NB4 (cell line): ENCODE results near the gene CYTH3.

Source experiments
- DNase-seq: peaks from one replicate; pipeline ENCODE4 v3.0.0; 2010; ENCODE audit warnings: low read depth
- H3K4me3 ChIP-seq: one replicate; pipeline ENCODE4 v1.5.1; 2011; ENCODE audit warnings: mild to moderate bottlenecking, low read depth, low read length, moderate library complexity
- MYC ChIP-seq: IDR thresholded peaks from 2 replicates; pipeline ENCODE4 v1.6.1; 2011; ENCODE audit warnings: low read depth, low read length
- POLR2A ChIP-seq: IDR thresholded peaks from 2 replicates; pipeline ENCODE4 v1.6.1; 2011; ENCODE audit warnings: mild to moderate bottlenecking; ENCODE audit not compliant: insufficient read length; ENCODE audit errors: extremely low read depth
- TF ChIP-seq, protein P1 (sequence below): IDR thresholded peaks from 2 replicates; pipeline ENCODE4 v1.6.1; 2011; ENCODE audit warnings: low read depth, low read length
- TF ChIP-seq, protein P2 (sequence below): IDR thresholded peaks from one replicate; pipeline ENCODE4 v1.5.1; 2012; ENCODE audit warnings: low read depth, low read length

The CYTH3 gene

GRCh38 chr7:6205971-6206660 is 66.3 kb downstream of the CYTH3 start:
- H3K4me3 ChIP-seq, result no peak overlapping the region
- TF ChIP-seq, protein P1, sequence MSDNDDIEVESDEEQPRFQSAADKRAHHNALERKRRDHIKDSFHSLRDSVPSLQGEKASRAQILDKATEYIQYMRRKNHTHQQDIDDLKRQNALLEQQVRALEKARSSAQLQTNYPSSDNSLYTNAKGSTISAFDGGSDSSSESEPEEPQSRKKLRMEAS, result no peak
- no peak for TF ChIP-seq POLR2A
- TF ChIP-seq MYC, result no peak
- TF ChIP-seq, protein P2, sequence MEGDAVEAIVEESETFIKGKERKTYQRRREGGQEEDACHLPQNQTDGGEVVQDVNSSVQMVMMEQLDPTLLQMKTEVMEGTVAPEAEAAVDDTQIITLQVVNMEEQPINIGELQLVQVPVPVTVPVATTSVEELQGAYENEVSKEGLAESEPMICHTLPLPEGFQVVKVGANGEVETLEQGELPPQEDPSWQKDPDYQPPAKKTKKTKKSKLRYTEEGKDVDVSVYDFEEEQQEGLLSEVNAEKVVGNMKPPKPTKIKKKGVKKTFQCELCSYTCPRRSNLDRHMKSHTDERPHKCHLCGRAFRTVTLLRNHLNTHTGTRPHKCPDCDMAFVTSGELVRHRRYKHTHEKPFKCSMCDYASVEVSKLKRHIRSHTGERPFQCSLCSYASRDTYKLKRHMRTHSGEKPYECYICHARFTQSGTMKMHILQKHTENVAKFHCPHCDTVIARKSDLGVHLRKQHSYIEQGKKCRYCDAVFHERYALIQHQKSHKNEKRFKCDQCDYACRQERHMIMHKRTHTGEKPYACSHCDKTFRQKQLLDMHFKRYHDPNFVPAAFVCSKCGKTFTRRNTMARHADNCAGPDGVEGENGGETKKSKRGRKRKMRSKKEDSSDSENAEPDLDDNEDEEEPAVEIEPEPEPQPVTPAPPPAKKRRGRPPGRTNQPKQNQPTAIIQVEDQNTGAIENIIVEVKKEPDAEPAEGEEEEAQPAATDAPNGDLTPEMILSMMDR, result no peak
- no peak for DNase-seq

DNA sequence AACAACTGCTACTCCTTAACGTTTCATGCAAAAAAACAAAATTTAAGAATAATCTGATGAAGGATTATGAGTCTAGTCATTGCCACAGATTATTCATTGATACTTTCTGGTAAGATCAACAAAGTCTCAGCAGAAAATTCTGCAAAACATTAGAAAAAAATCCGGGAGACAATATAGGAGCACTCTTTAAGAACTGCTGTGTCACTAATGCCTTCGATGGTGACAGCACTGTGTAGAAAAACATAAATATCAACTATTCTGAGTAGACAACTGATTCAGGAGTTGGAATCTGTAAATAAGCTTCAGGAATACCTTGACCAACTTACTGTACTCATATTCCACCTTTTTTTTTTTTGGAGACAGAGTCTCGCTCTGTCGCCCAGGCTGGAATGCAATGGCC is 69.0 kb downstream of the CYTH3 start:
- TF ChIP-seq, protein P1, result no peak
- TF ChIP-seq, protein P2, result no peak
- TF ChIP-seq POLR2A, result no peak
- no peak for TF ChIP-seq MYC
- no peak for DNase-seq
- H3K4me3 ChIP-seq, result no peak overlapping the region

DNA sequence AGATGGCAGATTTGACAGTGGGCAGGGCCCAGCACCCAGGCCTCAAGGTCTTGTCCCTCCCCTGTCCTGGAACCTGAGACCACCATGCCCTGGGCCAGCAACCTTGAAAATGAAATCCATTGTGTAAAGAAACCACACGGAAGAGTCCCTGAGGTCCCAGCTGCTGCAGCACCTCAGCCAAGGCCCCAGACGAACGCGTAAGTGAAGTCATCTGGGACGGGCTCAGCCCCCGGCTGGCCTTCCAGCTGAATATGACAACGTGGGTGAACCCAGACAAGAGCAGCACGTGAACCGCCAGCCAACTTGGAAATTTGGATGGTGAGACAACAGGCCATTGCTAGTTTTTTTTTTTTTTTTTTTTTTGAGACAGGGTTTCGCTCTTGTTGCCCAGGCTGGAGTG is 70.3 kb downstream of the CYTH3 start:
- H3K4me3 ChIP-seq, result no peak overlapping the region
- peak; percentile 25 for DNase-seq
- TF ChIP-seq POLR2A (no peak), MYC (no peak)
- TF ChIP-seq, protein P2, result no peak
- TF ChIP-seq, protein P1, result no peak

DNA sequence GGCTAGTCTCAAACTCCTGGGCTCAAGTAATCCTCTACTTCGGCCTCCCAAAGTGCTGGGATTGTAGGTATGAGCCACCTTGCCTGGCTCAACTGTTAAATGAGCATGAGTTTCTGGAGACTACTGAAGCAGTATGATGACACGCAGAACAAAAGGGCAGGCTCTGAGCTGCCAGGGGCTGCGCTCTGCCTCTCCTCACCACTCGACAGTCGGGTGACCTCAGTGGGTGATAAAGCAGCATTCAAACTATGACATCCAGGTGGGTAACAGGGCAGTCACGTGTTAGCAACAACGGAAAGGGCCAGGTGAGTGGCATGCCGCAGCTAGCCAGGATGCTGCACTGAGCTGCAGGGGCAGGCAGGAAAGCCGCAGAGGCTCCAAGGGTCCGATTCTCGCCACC is 71.5 kb downstream of the CYTH3 start:
- DNase-seq, result no peak
- TF ChIP-seq MYC (no peak), POLR2A (no peak)
- TF ChIP-seq, protein P1, result no peak
- TF ChIP-seq, protein P2, result no peak
- H3K4me3 ChIP-seq, result no peak overlapping the region

- TF ChIP-seq, protein P2, result no peak
- TF ChIP-seq MYC (no peak), POLR2A (no peak)
- TF ChIP-seq, protein P1, result no peak
- H3K4me3 ChIP-seq, result no peak overlapping the region
- no peak for DNase-seq
These were observed 73.5 kb downstream of the CYTH3 start for GRCh38 chr7:6198689-6199595.
